Umbilical cord (tissue), 2 donors: ENCODE data around the gene ZNF248. TPM values are rescaled to one million over a fixed set of nuclear protein-coding genes. Genes with fewer than 3 reads are reported as not detected.
"Not testable (repeated sequence)": the region's sequence is repeated elsewhere in the genome, so short reads cannot be mapped to it uniquely, and the experiment has no call there.

ENCODE experiments used
- DNase-seq: peaks from one replicate; pipeline ENCODE4 v3.0.0-alpha.2; 2015; ENCODE audit warnings: low spot score
- total RNA-seq: library from RNA; depleted of rRNA; stranded (reverse); fragments of >200 nt; gene quantifications from one replicate; pipeline ENCODE4 v1.2.3, GENCODE V29; 2014; ENCODE audit warnings: low replicate concordance; ENCODE audit not compliant: insufficient read depth

The ZNF248 gene
- total RNA-seq, 1 donor from 2014 or later = 35.9 TPM

DNA sequence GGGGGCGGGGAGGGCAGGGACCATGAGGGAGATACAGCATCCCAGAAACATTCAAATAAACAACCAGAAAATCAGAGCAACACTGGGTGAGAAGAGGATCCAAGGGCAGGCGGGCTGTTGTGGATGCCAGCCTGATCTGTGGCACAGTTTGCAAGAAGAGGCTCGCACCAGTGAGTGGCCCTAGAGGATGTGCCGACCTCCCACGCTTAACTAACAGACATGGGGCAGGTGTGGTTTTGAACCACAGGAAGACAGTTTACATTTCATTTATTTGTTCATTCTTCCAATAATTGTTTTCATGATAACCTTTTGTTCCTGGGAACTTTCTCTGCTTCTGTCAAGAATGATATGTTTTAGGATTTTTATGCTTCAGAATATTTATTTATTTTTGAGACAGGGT lies 115.6 kb downstream of the ZNF248 start:
- DNase-seq = no peak

DNA sequence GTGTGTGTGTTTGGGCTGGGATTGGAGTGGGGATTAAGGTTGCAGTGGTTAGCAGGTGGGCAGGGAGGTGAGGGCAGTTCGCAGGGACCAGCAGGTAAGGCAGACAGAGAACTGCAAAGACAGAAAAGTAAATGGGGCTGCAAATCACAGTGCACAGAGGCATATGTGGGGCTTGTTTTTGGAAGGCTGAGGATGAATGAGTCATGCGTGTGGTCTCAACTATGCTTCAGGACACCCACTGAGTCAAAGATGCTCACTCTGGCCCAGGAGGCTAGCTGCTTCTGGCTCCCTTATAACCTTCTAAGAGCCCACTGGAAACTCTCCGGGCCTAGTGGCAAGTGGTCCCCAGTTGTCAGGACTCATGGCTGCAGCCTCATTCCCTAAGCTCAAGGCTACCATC lies 118.2 kb downstream of the ZNF248 start:
- no peak for DNase-seq

- DNase-seq = not testable (repeated sequence)
Measured at GRCh38 chr10:37738241-37738640, 119.2 kb downstream of the ZNF248 start.

- DNase-seq = no peak
Measured at GRCh38 chr10:37737336-37737735, 120.1 kb downstream of the ZNF248 start.

DNA sequence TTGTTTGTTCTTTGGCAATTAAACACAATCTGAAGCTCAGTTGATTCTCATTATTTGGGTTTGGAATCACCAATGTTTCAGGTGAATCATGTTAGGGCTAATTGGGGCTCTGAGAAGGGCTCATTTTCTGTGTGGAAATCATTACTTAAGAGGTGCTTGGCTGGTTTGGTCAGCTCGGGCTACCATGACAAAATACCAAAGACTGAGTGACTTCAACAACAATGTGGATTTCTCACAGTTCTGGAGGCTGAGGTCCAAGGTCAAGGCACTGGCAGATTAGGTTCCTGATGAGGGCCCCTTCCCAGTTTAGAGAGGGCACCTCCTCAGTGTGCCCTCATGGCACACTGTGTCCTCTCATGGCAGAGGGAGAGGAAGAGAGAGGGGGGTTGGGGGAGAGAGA lies 121.3 kb downstream of the ZNF248 start:
- DNase-seq = no peak

DNA sequence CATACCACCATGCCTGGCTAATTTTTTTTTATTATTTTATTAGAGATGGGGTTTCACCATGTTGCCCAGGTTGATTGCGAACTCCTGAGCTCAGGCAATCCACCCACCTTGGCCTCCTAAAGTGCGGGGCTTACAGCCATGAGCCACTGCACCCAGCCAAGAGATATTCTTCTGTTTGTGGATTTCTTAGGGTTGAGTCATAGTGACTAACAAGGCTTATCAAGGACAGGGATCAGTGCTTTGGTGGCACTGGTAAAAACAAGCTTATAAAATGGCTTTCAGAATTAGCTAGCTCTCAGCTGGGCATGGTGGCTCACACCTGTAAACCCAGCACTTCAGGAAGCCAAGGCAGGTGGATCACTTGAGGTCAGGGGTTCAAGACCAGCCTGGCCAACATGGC lies 122.4 kb downstream of the ZNF248 start:
- no peak for DNase-seq

Other genes starting within 250 kb of the ZNF248 start
- gene ZNF25, start 119.0 kb upstream of the ZNF248 start, total RNA-seq = 33.2 TPM
- 37.8 TPM for gene ZNF33A, start 153.1 kb upstream of the ZNF248 start, total RNA-seq
- gene ZNF37A, start 236.7 kb upstream of the ZNF248 start, total RNA-seq = 31.1 TPM